Stimulated activated CD4-positive, alpha-beta T cell treated with anti-CD3 and anti-CD28 coated beads, Interleukin-1b, Interleukin-23, amount 100 ng/mL, for 48 hours (primary cell): ENCODE data around the gene PSD4.

ENCODE experiments used
- DNase-seq: peaks from one replicate; pipeline ENCODE4 v3.0.0-alpha.2; 2020

PSD4 gene

GRCh38 chr2:113169586-113169985 is 4.2 kb upstream of the PSD4 start:
- DNase-seq = no peak

DNA sequence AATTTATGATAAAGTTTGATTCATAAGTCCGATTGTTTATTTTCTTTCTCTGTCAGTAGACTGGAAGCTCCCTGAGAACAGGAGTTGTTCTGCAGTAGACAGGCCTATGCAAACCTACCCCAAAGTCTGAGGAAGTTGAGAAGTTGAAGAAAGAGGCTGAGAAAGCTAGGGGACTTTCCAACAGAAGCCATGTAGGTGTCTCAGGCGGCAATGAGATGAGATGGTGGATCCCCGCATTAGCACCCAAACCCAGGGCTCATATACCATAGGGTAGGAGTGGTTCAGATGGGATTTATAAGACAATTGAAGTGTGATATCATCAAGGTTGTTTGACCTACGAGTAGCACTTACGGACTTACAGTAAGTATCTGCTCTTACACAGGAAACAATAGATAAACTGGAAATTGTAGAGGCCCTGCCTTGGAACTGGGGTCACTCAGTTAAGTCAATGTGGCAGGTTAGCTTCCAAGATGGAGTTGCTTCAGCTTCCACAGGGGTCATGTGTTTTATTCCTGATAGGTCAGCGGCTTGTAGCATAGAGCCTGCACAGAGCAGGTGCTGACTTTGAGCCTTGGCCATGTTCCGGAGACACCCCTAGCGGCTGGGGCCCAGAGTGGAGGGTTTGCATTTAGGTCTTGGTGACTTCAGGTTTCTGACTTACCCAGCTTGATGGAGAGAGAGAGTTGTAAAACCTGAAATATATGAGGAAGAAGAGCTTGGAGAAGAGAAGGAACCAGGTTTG is 2.3 kb upstream of the PSD4 start:
- no peak for DNase-seq

- DNase-seq = no peak
These were observed 840 bp upstream of the PSD4 start for GRCh38 chr2:113172721-113173541.

GRCh38 chr2:113174376-113174750 is 592 bp downstream of the PSD4 start:
- no peak for DNase-seq

DNA sequence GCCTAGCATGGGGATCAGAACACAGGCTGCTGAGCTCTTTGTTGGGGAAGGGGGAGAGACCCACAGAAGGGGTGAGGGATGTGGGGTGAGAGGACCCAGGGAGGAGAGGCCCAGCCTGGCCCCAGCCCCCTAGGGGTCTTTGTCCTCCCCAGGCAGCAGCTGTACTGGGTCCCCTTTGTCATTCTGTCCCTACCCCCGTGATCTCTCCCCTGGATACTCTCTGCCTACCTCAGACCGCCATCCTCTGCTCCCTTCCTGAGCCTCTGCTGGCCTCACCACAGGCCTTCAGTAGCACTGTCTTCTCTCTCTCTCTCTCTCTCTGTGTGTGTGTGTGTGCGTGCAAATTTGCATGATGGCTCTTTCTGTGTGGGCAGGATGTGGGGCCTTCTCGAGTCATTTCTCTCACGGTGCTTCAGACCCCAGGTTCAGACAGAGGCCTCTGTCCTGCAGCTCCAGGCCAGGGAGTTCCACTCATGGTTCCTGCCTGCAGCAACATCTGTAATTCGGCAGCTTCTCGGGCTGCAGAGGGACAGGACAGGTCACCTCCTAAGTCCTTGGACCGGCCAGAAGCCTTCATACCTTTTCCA is 1.4 kb downstream of the PSD4 start:
- DNase-seq = peak; percentile 76

- DNase-seq = no peak
These were observed 2.2 kb downstream of the PSD4 start for GRCh38 chr2:113175736-113176695.

GRCh38 chr2:113176696-113177355 is 3.1 kb downstream of the PSD4 start:
- no peak for DNase-seq

DNA sequence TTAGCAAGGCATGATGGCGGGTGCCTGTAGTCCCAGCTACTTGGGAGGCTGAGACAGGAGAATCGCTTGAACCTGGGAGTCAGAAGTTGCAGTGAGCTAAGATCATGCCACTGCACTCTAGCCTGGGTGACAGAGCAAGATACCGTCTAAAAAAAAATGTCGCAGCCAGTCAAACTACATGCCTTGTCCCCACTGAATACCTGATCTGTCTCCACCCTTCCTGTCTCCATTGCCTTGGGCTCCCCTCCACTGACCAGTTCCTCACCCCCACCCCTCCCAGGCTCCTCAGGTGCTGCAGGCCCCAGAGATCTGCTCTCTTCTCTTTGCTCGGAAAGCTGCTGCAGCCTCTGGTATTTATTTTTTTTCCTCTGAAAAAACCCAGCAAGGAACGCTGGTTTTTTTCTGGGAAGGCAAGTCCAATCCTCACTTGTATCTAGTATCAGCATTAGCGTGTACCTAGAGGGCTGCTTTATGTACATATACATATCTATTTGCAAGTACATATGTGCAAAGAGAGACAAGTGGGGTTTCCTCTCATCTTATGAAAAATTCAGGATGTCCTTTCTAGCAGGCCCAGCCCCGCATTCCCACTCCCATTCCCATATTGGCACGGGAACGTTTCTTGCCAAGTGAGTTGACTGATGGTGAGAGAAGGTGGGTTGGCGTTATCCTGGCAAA is 4.4 kb downstream of the PSD4 start:
- DNase-seq = no peak

- peak; percentile 59 for DNase-seq
These were observed 5.1 kb downstream of the PSD4 start for GRCh38 chr2:113178891-113179290.

GRCh38 chr2:113179446-113180045 is 5.8 kb downstream of the PSD4 start:
- no peak for DNase-seq

DNA sequence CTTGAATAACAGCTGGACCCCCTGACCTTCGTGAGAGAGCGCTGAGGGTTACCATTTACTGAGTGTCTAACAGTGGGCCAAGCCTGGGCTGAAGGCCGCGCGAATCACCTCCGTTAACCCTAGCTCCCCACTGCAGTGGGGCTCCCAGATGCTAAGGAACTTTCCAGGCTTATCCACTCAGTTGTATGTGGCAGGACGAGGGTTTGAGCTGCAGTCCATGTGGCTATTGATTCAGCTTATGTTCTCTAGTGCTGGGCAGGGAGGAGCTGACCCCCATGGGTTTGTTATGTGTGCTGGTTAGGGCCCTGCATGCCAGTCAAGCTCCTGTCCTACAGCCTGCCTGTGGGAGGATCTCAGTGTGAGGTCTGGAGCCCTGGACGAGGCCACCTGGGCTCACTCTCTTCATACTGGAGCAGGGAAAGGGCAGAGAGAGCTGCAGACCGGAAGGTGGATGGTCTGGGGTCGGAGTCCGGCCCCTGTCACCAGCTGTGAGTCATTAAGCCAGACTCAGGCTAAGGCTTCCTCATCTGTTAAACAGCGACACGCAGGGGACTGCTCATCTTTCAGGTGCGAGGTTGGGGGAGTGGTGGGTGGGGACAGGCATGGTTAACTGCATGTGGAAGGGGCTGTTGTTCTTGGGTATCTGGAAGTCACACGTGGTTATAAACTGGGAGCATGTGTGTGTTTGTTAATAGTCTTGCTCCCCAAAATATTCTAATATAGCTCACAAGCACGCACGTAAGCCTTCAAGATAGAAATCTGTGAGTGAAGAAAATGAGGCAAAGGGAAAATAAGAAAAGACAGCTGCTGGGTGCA is 6.6 kb downstream of the PSD4 start:
- no peak for DNase-seq

- DNase-seq = no peak
These were observed 7.7 kb downstream of the PSD4 start for GRCh38 chr2:113181258-113182051.

DNA sequence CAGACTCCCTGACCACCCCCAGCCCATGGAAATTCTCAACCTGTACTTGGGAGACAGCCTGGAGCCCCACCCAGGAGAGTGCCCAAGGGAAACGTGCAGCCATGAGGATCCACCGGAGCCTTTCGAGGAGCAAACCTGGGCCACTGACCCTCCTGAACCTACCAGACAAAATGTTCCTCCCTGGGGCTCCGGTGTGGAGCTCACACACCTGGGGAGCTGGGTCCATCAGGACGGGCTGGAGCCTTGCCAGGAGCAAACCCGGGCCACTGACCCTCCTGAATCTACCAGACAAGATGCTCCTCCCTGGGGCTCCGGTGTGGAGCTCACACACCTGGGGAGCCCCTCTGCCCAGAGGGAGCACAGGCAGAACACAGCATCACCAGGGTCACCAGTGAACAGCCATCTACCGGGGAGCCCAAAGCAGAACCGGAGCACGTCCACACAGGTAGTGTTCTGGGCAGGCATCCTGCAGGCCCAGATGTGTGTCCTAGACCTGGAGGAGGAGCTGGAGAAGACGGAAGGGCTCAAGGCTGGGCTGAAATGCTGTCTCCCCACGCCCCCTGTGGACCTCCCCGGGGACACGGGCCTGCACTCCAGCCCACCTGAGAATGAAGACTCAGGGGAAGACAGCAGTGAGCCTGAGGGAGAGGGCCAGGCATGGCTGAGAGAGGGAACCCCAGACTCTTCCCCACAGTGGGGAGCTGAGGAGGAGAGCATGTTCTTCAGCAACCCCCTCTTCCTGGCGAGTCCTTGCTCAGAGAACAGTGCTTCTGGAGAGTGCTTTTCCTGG is 8.9 kb downstream of the PSD4 start:
- no peak for DNase-seq

DNA sequence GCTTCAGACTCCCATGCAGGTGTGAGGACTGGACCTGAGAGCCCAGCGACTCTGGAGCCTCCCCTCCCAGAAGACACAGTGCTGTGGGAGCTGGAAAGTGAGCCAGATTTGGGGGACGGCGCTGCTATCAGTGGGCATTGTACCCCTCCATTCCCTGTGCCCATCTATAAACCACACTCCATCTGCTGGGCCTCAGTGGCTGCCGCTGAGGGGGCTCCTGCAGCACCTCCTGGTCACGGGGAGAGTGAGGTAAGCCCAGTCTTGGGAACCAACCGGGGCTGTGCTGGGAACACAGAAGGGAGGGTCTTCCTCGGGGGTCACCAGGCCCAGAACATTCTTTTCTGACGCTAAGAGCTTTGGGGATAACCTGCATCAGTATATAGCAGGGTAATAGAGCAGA is 9.5 kb downstream of the PSD4 start:
- no peak for DNase-seq

- no peak for DNase-seq
These were observed 9.9 kb downstream of the PSD4 start for GRCh38 chr2:113183703-113184102.

GRCh38 chr2:113184531-113185230 is 10.9 kb downstream of the PSD4 start:
- no peak for DNase-seq

DNA sequence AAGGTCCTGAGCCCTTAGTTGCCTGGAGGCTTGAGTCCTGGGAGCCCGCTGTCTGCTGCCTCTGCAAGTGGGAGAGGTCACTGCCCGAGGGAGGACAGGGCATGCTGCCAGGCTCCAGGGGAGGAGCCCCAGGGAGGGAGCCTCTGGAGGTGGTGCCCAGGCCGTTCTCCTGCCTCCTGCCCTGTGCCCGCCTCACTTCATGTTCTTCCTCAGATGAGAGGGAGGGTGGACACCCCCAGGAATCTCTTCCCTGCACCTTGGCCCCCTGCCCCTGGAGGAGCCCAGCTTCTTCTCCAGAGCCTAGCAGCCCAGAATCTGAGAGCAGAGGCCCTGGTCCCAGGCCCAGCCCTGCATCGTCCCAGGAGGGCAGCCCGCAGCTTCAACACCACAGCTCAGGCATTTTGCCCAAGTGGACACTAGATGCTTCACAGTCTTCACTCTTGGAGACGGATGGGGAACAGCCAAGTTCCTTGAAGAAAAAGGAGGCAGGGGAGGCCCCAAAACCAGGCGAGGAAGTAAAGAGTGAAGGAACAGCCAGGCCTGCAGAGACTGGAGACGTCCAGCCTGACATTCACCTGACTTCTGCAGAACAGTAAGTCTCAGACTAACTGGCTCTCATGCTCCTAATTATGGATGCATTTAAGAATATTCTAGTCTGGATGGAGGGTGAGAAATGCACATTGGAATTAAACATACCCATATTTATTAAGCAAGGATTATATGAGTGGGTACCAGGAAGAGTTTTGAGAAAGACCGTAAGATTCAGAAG is 12.1 kb downstream of the PSD4 start:
- no peak for DNase-seq
